Epithelial cell of prostate (primary cell): Measurements from ENCODE around the gene TSSK2.

ENCODE experiments used
- DNase-seq: peaks from one replicate; pipeline ENCODE4 v3.0.0-alpha.2; 2011; ENCODE audit warnings: low read depth, low spot score
- H3K27ac ChIP-seq: fragments of 450-650 bp; 2 replicates; pipeline ENCODE4 v1.5.1; 2017; ENCODE audit warnings: mild to moderate bottlenecking

TSSK2 gene

DNA sequence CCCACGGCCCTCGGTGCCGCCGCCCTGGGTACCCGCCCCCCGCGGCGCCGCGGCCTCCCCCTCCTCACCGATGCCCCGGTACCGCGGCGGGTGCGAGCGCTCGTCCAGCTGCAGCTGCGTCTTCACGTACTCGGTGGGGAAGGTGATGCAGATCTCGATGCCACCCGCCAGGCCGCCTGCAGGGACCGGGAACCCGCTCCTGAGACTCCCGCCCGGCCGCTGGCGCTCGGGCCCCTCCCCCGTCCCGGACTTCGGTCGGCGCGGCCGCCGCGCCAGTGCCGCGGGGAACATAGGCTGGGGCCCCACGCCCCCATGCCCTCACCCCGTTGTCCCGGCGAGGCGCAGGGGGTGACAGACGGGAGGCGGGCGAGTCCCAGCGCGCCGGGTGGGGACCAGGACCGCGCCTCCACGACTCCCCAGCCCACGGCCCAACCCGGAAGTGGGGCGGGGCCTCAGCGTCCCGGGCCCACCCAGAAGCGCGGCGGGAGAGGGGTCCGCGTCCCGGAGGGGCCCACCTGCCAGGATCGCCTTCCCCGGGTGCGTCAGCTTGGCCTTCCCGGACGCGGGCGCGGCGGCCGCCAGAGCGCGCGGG is 47.1 kb downstream of the TSSK2 start:
- no peak for DNase-seq
- peak overlapping the region; percentile 79 for H3K27ac ChIP-seq

- H3K27ac ChIP-seq, result peak within 1 kb of the TSS; percentile 79
- peak; percentile 6 for DNase-seq
Measured at GRCh38 chr22:19178657-19179496, 47.8 kb downstream of the TSSK2 start, which contains the start of gene SLC25A1. SLC25A1 (minus strand) TSS chr22:19178736; CDS start chr22:19178673, 63 bp downstream.

DNA sequence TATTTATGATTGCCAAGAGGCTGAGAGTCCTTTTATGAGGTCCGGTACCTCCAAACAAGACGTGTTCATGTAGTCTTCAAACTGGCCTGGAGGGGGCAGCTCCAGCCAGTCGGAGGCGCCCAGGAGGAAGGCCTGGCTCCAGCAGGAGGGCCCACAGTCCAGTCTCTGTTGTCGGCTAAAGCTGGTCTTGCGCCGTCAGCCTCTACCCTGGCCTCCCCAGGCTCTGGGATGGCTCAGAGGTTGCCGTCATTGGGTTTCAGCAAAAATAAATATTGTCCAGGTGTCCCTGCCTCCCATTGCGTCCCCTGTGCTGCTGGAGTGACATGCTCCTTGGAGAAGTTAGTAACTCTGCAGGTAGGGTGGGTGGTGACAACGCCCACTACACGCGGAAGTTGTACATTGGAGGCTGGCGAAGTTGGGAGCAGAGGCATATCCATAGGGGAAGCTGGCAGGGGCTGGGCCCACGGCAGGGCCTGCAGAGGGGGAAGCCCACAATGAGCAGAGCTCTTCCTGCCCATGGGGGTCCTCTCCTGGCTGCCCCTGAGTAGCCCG is 48.5 kb downstream of the TSSK2 start:
- DNase-seq, result peak; percentile 34
- H3K27ac ChIP-seq, result peak overlapping the region; percentile 79

DNA sequence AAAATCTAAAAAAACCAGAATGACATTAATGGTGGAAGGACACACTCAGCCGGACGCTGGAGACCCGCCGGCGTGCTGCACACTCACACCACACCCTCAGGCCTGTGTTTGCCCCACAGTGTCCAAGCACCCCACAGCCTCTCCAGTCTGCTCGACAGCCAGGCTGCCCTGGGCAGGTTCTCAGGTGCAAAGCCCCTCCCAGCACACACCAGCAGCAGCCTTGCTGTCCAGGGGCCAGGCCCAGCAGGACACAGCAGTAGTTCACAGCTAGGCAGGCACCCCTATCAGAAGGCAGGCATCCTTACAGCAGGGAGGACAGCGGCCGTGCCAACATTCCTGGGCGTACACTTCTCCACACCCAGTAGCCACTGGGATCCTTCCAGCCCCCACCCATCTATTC is 49.1 kb downstream of the TSSK2 start:
- no peak overlapping the region for H3K27ac ChIP-seq
- no peak for DNase-seq

DNA sequence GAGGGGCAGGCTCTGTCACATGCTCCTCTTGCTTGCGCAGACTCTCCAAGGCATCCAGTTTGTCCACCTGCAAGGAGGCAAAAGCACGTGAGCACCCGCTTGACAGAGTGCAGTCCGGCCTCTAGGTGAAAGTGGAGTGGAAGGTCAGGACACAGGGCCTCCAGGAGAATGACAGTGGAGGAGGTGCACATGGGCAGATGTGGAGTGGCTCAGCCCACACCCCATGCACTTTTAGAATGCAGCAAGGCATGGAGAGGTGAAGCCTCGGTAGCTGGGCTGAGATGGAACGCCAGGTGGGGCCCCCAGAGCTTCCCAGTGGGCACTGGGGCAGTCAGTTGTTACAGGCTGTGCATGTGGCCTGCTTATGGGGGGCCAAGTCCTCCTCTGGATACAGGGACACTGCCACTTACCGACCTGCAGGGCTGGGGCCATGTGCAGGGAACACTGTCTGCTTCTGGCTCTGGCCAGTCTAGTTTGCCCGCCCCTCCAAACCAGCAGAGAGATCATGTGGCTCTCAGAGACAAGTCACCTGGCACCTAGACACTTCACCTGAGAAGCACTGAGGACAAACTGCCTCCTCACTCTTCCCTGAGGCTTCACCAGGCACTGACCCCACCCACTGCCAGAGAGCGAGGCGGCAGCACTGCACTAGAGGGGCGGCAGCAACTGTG is 49.8 kb downstream of the TSSK2 start:
- DNase-seq, result no peak
- H3K27ac ChIP-seq, result no peak overlapping the region

DNA sequence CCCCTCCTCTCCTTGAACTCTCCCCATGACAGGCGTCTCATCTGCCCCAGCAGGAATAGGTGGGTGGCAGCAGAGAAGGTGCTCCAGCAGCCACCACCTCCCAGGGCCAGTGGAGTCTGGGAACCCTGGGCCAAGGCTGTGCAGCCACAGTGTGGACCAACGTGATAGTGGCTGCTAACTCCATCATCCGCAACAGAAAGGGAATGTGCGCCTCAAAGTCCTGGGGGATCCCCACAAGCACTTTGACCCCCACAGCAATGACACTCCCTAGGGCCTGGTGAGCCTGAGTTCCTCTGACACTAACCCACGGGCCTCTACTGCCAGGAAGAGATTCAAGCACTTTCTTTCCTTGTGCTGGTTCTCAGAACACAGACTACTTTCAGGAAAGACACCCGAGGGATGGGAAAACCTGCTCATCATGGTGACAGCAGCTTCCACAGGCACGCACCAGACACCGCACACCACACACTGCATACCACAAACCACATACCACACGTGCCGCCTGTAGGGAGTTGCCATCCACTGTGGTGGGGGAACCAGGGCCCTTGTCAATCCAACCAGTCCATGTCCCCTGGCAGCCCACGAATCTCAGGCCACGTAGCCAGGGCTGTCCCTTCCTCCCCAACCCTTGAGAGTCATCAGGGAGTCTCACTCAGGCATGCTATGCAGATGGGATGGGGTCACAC is 50.8 kb downstream of the TSSK2 start:
- DNase-seq, result no peak
- no peak overlapping the region for H3K27ac ChIP-seq
